ENCODE measurements around the gene ARID3C. TPM values are rescaled to one million over a fixed set of nuclear protein-coding genes. Genes with fewer than 3 reads are reported as not detected.

ARID3C gene
- total and polyA plus RNA-seq, 2 of the 8 experiments (the other 6 are each of a cell fraction or from before 2014, with no cell fraction given) = 0.08 TPM; not detected in 1

GRCh38 chr9:34607331-34607730 is 21.5 kb downstream of the ARID3C start:
- 72% methylated on average over 2 of the region's 2 CpGs; no CpG with 5 or more reads in 1 of the 2 experiments for WGBS, 2 experiments (ENCODE audit: extremely low coverage in 1 of 2, insufficient coverage in 1 of 2, insufficient read length in 1 of 2, insufficient replicate concordance in 2 of 2, low coverage in 1 of 2, low lambda C conversion rate in 2 of 2, missing lambda C conversion rate in 1 of 2)
- no peak overlapping the region for H3K27ac ChIP-seq (ENCODE audit: low read depth, low read length)
- TF ChIP-seq JUND (IDR thresholded peaks at IDR 0.05; ENCODE audit: low read length) (no peak), TEAD4 (IDR thresholded peaks at IDR 0.05; ENCODE audit: low read depth, low read length) (no peak), POLR2AphosphoS5 (IDR thresholded peaks at IDR 0.05; ENCODE audit: low read depth, low read length) (no peak), CTCF (IDR thresholded peaks at IDR 0.05; ENCODE audit: control extremely low read depth in 1 of 3, insufficient read depth in 1 of 3, low read depth in 1 of 3, low read length in 3 of 3) (no peak), CHD2 (IDR thresholded peaks at IDR 0.05; ENCODE audit: low read length) (no peak), RNF2 (IDR thresholded peaks at IDR 0.05; ENCODE audit: borderline replicate concordance, low read depth, low read length, missing control alignments, poor library complexity, severe bottlenecking) (no peak), CREB1 (IDR thresholded peaks at IDR 0.05) (no peak), SRF (IDR thresholded peaks at IDR 0.05; ENCODE audit: low read depth, low read length) (no peak), MAFK (IDR thresholded peaks at IDR 0.05; ENCODE audit: low read depth, low read length) (no peak), MAX (IDR thresholded peaks at IDR 0.05) (no peak), SIN3A (conservative IDR thresholded peaks at IDR 0.05 in 1 of 2, IDR thresholded peaks at IDR 0.05 in 1 of 2; ENCODE audit: low read depth in 1 of 2, low read length in 2 of 2) (no peak), BRCA1 (IDR thresholded peaks at IDR 0.05; ENCODE audit: low read depth, low read length) (no peak)

More at GRCh38 chr9:34607331-34607730, 21.5 kb downstream of the ARID3C start:
- H2BK15ac ChIP-seq (ENCODE audit: low read length) = no peak overlapping the region
- ChIA-PET CTCF (ENCODE audit: partially characterized antibody) (interaction anchor here (0.6 to 16.9 kb wide), 10 partner anchors 10 to 113 kb away, joined by 3 to 401 read pairs (median 69); partner anchors contain the start of genes ARID3C and SIGMAR1), POLR2A (ENCODE audit: partially characterized antibody) (no interaction called here)
- no peaks in the 10 kb centered on the region for H3K9me3 ChIP-seq (ENCODE audit: insufficient read depth in 2 of 2, low read depth in 1 of 2, low read length in 1 of 2)
- no peak overlapping the region for H2BK20ac ChIP-seq (ENCODE audit: low read length)
- no peak overlapping the region for H4K8ac ChIP-seq (ENCODE audit: extremely low read depth, insufficient read depth, low read length)
- peaks cover 0 to 3% (median 0%) of the 10 kb centered on the region in 4 experiments; a peak in 1 of 7 replicates for H3K27me3 ChIP-seq (replicated peaks in 1 of 4; ENCODE audit: control insufficient read depth in 3 of 4, extremely low read depth in 1 of 4, insufficient read depth in 3 of 4, low read length in 3 of 4)
- no peak overlapping the region for H2AFZ ChIP-seq (ENCODE audit: low read length)
- H3K23me2 ChIP-seq (ENCODE audit: low read depth, low read length) = peaks cover 7% of the 10 kb centered on the region; the same call in 1 of the 2 replicates
- no peaks in the 10 kb centered on the region for H3K79me2 ChIP-seq (ENCODE audit: control insufficient read depth in 1 of 2, insufficient read depth in 2 of 2, low read length in 2 of 2)
- no peak overlapping the region for H3K23ac ChIP-seq (ENCODE audit: insufficient read length)
- H3K14ac ChIP-seq (ENCODE audit: insufficient read length) = no peak overlapping the region
- no peak overlapping the region for H3K4me2 ChIP-seq (ENCODE audit: insufficient read depth in 1 of 2, low read depth in 2 of 2, low read length in 2 of 2)
- H3K79me1 ChIP-seq (ENCODE audit: low read depth, low read length) = no peaks in the 10 kb centered on the region
- H3K56ac ChIP-seq (replicated peaks; ENCODE audit: insufficient read length, low read depth, low read length) = no peak overlapping the region
- H4K20me1 ChIP-seq (replicated peaks in 1 of 2; ENCODE audit: control insufficient read depth in 1 of 2, insufficient read depth in 2 of 2, low read length in 2 of 2) = no peaks in the 10 kb centered on the region
- H2BK5ac ChIP-seq (ENCODE audit: low read depth, low read length) = no peak overlapping the region; the same call in 1 of the 2 replicates
- no peaks in the 10 kb centered on the region for H3K36me3 ChIP-seq (ENCODE audit: control insufficient read depth in 2 of 4, insufficient read depth in 4 of 4, low read length in 3 of 4)
- H3K4ac ChIP-seq (replicated peaks; ENCODE audit: insufficient read length, low read depth, low read length) = no peak overlapping the region
- no peak overlapping the region; a peak in 1 of 7 replicates for H3K9ac ChIP-seq (replicated peaks in 1 of 4; ENCODE audit: extremely low read depth in 1 of 4, low read depth in 3 of 4, low read length in 3 of 4)
- H2BK12ac ChIP-seq (ENCODE audit: low read depth, low read length) = no peak overlapping the region
- FAIRE-seq = no peak
- peaks cover 0 to 8% (median 5%) of the 10 kb centered on the region in 4 experiments; a peak in 6 of 7 replicates for H3K4me1 ChIP-seq (replicated peaks in 1 of 4; ENCODE audit: control insufficient read depth in 3 of 4, insufficient read depth in 4 of 4, low read length in 3 of 4)
- no peak overlapping the region for H3K4me3 ChIP-seq (ENCODE audit: extremely low read depth in 1 of 4, insufficient read depth in 2 of 4, low read depth in 3 of 4, low read length in 4 of 4)
- no peak overlapping the region for H4K5ac ChIP-seq (ENCODE audit: insufficient read length, low read depth, low read length)
- H3K18ac ChIP-seq (ENCODE audit: extremely low read depth, low read length) = no peak overlapping the region
- no peak overlapping the region for H2BK120ac ChIP-seq (replicated peaks; ENCODE audit: low read depth, low read length)
- DNase-seq (ENCODE audit: low read depth in 1 of 2, low spot score in 2 of 2) = no peak
- H2AK5ac ChIP-seq (ENCODE audit: low read depth, low read length) = no peak overlapping the region
- H4K91ac ChIP-seq (replicated peaks; ENCODE audit: insufficient read length, low read length) = no peak overlapping the region
